ENCODE measurements around the gene CCNYL1.

GRCh38 chr2:207720517-207721187 is 9.2 kb downstream of the CCNYL1 start:
- TF ChIP-seq CTCF (IDR thresholded peaks at IDR 0.05) (no peak), POLR2A (IDR thresholded peaks at IDR 0.05) (no peak)

Measured in ovary (tissue), 3 donors.